CD4-positive, alpha-beta T cell treated with Interleukin-17A for 4 hours (primary cell): ENCODE measurements around the gene MYH9.

Experiments
- DNase-seq: peaks from one replicate; pipeline ENCODE4 v3.0.0-alpha.2; 2020; ENCODE audit warnings: mixed read lengths

The MYH9 gene

GRCh38 chr22:36344106-36344827, 43.5 kb downstream of the MYH9 start:
- no peak for DNase-seq

- DNase-seq: no peak
These were observed 44.1 kb downstream of the MYH9 start for GRCh38 chr22:36343720-36344105.

- DNase-seq: no peak
These were observed 44.6 kb downstream of the MYH9 start for GRCh38 chr22:36343070-36343719.

- DNase-seq: no peak
These were observed 46.1 kb downstream of the MYH9 start for GRCh38 chr22:36341640-36342041.

GRCh38 chr22:36340621-36341020, 47.1 kb downstream of the MYH9 start:
- DNase-seq: no peak

- no peak for DNase-seq
These were observed 48.3 kb downstream of the MYH9 start for GRCh38 chr22:36339171-36340065.

- DNase-seq: peak; percentile 48
These were observed 50.2 kb downstream of the MYH9 start for GRCh38 chr22:36337365-36338130.

GRCh38 chr22:36336246-36337182, 51.3 kb downstream of the MYH9 start:
- DNase-seq: no peak

- peak; percentile 43 for DNase-seq
These were observed 52.1 kb downstream of the MYH9 start for GRCh38 chr22:36335621-36336020.

GRCh38 chr22:36334821-36335603, 52.8 kb downstream of the MYH9 start:
- peak; percentile 65 for DNase-seq

GRCh38 chr22:36334081-36334820, 53.5 kb downstream of the MYH9 start:
- DNase-seq: peak; percentile 45

GRCh38 chr22:36333644-36334043, 54.1 kb downstream of the MYH9 start:
- peak; percentile 27 for DNase-seq

- DNase-seq: peak; percentile 76
These were observed 55.0 kb downstream of the MYH9 start for GRCh38 chr22:36332623-36333332.

- DNase-seq: peak; percentile 79
These were observed 55.7 kb downstream of the MYH9 start for GRCh38 chr22:36331912-36332622.

- peak; percentile 84 for DNase-seq
These were observed 56.4 kb downstream of the MYH9 start for GRCh38 chr22:36331306-36331911.

GRCh38 chr22:36330655-36331305, 57.0 kb downstream of the MYH9 start:
- DNase-seq: peak; percentile 56

GRCh38 chr22:36330127-36330526, 57.6 kb downstream of the MYH9 start:
- DNase-seq: no peak
